GM18868 (cell line): ENCODE data around the gene MRPS9.

ENCODE experiments used
- ATAC-seq: cut with Tn5 transposase; IDR thresholded peaks from one replicate; pipeline ENCODE4 v1.9.1; 2021; ENCODE audit warnings: mild to moderate bottlenecking, moderate library complexity; ENCODE audit not compliant: unreplicated experiment

MRPS9 gene

DNA sequence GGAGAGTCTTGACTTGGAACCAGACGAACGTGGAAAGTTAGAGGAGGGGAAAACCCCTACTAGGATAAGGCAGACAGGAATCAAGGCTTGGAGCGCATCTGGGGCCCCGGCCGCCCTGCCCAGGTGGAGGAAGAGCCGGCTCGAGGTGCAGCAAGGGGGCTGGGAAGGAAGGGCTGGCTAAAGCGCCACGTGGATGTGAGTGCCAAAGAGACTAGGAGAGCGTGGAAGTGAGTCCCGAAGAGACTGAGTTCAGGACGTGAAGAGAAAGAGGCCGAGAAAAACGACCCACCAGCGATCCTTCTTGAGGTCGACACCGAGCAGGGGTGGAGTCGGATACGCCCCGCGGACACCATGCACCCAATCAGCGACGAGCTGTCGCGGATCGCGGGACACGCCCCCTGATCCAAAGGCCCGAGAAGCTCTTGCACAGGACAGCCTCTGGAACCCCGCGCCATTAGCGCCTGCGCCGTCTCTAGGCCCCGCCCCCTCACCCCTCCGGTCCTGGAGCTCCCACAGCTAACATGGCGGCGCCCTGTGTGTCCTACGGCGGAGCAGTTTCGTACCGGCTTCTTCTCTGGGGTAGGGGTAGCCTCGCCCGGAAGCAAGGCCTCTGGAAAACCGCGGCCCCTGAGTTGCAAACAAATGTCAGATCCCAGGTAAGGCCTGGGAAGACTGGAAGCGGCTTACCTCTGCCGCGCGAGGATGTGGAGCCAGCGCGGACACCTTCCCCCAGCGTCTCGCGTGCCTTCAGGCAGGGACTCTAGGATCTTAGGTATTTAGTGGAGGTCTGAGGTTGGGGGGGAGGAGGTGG, at the start of gene MRPS9:
Gene MRPS9 (plus strand): TSS at position 498 of the 811 bp plus-strand sequence. CDS start 24 bp downstream, at position 522.
- ATAC-seq, result peak; percentile 99

DNA sequence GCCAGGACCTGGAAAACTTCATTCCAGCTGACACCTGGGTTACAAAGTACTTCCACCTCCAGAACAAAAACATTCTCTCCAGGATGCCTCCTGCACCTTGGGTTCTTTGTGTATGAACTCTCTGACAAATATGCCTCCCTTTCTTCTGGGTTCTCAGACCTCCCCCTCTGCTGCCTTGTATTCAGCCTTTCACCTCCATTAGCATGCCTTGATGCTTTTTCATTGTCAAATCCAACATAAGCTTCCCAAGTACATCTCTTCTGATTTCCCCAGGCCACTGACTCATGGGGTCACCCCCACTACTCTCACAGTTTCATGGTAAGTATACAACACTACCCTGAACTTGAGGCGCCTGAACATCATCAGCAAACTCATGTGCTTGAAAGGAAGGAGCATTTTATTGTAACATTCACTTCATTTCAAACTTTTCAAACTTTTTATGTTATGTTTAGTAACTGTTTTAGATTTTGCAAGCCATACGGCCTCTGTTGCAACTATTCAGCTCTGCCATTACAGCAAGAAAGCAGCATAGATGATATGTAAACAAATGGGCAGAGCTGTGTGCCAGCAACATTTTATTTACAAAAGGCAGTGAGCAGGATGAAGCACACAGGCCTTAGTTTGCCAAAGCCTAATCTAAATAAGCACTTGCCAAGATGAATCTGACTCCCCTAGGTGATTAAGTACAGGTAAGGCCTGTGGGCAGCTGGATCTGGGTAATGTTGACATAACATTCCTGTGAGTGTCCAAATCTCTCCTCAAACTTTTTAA, 32.5 kb upstream of the MRPS9 start:
- no peak for ATAC-seq

DNA sequence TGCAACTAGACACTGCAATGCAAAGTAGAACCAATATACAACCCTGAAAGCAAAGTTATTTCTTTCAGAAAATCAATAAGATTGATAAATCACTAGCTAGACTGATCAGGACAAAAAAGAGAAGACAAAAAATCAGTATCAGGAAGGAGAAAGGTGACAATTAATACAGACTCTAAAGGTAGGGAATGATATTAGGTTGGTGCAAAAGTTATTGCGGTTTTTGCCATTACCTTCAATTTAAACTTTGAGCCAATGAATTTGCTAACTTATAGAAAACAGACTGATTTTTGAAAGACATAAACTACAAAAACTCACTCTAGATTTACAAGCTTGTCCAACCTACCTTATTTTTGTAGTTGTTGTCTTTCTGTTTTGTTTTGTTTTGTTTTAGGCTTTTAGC, 30.5 kb upstream of the MRPS9 start:
- no peak for ATAC-seq

DNA sequence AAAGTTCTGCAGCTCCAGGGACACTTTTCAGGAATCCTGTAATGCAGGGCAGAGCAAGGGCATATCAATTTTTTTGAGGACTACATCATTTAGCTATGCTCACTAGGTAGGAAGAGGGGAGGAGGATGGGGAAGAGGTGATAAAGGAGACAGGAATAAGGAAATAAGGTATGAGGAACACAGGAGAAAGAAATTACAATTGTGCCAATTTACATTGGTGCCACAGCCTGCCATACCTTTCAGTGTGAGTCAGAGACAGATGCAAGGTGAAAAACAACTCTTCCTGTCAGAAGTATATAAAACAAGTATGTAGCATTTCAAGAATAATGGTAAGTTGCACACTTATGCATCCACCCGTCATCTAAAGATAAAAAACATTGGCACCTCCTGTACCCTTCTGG, 5.4 kb upstream of the MRPS9 start:
- ATAC-seq, result no peak

DNA sequence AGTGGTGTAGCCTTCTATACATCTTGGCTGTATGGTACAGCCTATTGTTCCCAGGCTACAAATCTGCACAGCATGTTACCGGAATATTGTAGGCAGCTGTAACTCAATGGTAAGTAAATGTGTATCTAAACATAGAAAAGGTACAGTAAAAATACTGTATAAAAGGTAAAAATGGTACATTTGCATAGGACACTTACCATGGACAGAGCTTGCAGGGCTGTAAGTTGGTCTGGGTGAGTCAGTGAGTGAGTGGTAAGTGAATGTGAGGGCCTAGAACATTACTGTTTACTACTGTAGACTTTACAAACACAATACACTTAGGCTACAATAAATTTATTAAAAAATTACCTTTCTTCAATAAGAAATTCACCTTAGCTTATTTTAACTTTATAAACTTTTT, 3.7 kb upstream of the MRPS9 start:
- no peak for ATAC-seq

DNA sequence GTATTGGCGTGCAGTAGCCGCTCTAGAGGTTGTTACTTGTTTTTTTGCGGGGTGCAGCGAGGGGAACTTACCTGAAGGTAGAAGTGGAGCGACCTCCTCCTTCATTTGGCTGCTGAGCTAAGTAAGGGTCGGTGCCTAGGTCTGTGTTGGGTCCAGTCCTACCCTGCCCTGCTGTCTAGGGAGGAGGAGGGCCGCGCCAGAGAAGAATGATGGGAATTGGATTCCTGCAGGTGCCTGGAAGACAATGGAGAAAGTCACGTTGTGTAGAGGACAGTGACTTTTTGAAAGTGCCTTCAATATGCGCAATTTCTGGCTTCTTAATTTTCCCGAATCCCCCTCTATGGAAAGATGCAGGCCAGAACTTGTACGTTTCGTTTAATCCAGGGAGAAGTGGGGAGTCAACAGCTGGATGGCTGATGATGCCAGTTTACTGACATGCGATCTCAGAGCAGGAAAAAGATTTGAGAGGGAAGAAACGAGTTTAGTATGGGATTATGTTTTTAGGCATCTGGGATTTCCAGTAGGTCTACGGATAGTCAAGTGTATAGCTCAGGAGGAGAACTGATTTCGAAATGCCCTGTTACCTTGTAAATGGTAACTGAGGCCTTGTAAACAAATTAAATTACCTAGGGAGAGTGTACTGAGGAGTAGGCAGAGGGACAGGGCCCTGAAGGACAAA, 653 bp downstream of the MRPS9 start:
- no peak for ATAC-seq

DNA sequence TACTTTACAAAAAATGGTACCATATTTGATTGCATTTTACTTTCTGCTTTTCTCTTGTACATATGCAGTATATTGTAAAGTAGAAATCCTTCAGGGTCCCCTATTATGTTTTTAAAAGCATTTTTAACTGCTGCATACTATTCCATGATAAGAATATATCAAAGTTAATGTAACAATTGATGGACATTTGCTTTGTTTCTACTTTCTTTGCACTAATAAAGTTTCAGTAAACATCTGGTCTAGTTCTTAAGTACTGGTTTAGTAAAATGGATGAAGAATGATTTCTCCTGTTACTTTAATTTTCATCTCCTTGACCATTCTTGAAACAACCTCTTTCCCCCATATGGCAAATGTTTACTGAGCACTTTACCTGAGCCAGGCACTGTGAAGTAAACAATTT, 1.7 kb downstream of the MRPS9 start:
- ATAC-seq, result no peak

DNA sequence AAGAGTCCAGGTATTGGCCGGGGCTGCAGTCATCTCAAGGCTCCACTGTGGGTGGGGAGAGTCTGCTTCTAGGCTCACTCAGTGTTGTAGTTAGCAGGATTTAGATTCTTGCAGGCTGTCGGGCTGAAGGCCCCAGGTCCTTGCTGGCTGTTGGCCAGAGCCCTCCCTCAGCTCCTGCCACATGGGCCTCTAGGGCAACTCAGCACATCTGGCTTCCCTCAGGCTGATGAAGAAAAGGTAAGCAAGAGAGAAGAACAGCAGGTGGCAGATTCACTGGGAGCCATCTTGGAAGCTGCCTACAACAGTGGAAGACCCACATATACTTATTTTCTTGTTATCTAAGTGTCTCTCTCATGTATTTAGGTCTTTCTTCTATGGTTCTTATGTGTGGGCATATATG, 4.3 kb downstream of the MRPS9 start:
- ATAC-seq, result no peak

DNA sequence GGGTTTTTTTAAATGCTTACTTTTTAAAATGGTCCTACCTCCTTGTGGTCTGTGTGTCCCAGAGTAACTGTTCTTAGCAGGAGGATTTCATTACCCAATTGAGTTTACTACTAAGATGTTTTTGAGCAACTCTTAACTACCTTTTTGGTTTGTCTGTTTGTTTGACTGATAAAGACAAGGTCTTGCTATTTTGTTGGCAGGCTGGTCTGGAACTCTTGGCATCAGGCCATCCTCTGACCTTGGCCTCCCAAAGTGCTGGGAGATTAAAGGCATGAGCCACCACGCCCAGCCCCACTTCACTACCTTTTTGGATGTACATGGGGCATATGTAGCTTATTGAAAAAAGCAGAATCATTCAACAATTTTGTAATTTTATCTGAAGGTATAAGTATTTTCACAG, 14.9 kb downstream of the MRPS9 start:
- no peak for ATAC-seq

DNA sequence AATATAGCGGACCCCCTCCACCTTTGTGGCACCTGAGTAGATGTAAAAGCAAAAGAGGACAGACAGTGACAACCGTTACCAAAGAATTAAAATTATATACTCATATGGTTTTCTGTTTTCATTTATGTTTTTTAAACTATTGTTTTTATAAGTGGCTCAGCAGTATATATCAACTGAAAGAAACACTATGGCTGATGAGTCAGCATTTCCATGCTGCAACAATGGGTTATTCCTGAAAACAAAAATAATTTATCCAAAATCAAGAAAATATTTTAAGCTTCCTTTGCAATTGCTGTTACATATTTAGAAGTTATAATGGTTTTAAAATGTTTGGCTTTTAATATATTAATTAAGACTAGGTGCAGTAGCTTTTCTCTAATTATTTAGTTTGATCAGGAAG, 17.7 kb downstream of the MRPS9 start:
- ATAC-seq, result no peak

DNA sequence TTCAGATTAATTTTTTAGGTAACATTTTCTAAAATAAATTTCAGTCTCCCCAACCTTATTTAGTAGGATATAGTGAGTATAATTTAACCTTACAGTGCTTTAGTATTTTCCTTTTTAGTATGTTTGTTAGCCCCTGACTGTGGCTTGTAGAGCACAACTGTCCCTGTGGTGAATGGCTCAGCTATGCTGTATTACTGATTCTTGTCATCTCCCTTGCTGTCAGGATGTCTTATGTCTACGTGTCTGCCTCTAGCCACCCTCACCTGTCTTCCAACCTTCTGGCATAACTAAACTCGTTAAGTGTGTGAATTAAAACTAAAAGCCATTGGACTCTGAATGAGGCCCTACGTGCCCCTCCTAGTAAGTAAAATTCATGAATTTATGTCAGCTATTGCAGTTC, 18.4 kb downstream of the MRPS9 start:
- ATAC-seq, result peak; percentile 57

DNA sequence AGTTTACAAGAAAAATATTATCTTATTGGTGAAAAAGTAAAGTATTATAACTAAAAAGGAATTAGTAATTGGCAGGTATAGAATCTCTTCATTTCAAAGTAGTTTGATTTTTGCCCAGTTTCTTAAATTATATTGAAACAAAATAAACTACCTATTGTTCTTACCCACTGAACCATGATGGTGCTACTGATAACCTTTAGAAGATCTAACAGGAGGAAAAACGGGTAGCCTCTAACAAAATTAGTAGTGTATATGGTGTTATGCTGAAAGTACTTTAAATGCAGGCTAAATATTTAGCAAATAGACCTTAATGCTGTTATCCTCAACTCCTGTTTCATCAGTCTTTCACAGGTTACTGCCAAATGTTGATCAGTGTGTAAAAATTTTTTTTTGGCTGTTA, 19.1 kb downstream of the MRPS9 start:
- ATAC-seq, result peak; percentile 67

DNA sequence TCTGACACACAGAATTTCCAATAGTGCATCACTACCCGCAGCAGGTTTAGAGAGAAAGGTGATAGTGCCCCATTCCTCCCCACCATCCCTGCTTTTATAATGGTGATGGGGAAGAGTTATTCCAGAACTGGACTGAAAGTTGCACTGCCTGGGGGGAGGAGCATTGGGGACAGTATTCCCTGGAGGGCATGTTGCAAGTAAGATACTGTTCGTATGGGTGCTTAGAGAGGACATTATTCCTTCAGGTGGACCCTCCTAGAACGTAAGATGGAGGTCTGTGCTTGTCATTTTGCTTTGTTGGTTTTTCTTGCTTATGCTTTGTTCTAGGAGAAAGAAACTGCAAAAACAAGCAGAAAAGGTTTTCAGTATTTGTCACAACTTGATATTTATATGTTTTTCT, 23.7 kb downstream of the MRPS9 start:
- ATAC-seq, result no peak

DNA sequence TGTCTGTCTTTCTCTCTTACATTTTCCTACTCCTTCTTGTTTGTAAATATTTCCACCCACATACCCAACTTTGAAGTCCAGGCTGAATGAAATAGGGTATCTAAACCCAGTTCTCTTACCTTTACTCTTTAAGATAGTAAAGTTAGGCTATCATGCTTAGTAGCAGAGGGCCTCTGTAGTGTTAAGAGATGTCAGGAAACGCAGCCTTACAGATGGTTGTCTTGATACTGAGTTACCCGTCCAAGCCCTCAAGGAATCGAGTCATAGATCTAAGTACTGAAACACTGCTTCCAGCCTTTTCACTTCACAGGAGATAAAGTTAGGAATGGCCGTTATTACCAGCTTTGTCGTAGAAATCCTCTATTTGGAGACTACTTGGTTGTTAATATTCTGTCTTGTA, 24.3 kb downstream of the MRPS9 start:
- ATAC-seq, result no peak

DNA sequence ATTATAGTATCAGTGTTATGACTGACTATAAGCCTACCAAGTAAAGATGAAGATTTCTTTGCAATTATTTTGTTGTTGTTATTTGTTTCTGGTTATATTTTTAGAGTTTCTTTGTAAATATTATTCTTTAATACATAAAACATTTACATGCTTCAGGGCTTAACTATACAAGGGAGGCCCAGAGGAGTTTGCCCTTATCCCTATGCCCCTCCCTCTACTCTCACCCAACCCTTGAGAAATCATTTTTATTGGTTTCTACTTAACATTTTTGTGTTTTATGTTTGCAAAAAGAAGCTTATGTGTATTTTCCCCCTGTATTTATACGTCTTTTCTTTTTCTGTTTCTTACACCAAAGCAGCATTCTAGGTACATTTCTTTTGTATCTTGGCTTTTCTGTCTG, 30.5 kb downstream of the MRPS9 start:
- ATAC-seq, result no peak

DNA sequence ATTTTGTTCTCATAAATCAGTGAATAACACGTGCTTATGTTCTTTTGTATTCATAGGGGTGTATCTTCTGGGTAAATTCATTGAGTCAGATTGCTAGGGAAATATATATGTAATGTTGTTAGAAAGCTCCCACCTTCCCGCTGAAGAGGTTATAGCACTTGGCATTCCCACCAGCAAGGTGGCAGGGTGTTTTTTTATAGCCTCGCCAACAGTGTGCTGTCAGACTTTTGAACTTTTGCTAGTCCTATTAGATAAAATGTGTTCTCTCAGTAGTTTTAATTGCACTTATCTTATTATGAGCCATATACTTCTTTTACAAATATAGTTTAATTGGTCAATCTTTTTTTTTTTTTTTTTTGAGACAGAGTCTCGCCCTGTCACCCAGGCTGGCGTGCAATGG, 31.0 kb downstream of the MRPS9 start:
- ATAC-seq, result no peak

DNA sequence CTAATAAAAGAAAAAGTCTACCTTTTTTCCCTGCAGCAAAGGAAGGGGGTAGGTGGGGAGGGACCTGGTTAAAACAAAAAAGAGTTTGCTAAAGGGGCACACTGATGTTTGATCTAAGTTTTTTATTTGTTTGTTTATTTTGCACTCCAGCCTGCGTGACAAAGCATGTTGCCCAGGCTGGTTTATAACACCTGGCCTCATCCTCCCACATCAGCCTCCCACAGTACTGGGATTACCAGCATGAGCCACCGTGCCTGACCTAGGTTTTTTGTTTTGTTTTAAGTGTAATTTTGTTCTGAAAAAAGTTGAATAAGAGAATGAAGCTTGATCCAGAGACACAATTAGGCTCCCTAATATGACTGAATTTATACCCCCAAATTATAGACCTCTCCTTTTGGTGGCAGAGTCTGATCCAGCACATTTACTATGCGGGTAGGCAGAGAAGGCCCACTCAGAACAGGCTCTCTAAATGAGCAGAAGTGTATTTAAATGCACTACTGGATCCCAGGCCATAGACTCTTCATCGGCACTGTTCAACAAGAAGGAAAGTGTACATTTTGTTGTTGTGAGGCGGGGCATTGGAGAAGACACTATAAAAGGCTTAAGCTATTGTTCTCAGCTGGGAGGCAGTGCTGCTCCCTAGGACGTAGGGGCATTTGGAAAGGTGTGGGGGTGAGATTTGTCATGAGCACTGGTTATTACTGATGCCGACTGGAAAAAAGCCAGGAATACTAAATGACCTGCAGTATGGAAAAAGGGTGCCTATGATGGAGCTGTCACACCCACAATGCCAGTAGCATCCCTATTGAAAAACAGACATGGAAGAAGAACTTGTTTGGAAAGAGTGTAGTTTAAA, 32.4 kb downstream of the MRPS9 start:
- ATAC-seq, result no peak

DNA sequence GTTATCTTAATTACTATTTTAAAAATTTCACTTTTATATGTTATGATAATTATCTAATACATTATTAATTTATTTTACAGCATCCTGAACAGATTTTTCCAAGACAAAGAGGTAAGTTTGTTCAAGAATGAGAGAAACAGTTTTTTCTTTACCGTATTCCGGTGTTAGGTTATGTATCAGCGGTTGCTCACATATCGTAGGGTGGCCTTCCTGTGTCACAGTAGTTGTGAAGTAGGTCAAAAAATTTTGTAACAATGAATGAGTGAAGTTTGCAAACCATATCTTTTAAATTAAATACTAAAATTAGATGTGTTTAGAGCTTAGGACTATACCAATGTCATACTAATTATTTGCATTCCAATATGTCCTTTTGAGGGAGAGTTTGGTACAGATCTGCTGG, 33.5 kb downstream of the MRPS9 start:
- ATAC-seq, result no peak

DNA sequence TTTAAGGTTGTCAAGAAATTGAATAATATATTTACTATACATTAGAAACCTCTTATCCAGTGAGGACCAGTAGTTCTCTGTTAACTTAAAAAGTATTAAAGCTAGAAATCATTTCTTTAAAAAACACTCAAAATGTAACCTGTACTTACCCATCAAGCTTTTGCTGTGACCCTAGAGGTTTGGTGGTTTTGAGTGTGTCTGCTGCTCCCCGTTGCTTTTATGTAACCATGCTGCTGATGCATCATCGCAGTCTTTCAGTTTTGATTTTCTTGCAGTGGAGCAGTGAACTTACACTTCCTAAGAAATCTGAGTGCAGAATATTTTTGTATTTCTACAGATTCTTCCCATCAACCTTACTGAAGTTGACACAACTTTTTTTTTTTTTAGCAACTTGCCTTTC, 34.2 kb downstream of the MRPS9 start:
- ATAC-seq, result peak; percentile 98

DNA sequence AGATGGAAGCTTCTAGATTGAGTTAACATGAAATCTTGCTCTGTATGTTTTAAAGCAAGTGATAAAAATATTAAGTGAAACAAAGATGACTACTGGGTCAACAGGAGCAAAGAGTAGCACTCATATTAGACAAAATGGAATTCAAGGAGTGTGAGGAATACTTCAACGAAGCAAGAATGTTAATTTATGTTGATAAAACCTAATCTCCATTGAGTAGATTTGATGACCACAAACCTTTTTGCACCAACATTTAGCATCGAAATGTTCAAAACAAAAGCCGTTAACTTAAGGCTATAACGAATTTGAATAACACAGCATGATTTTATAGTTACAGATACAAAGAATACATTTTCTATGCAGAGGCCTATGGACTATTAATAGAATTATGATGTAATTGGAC, 35.7 kb downstream of the MRPS9 start:
- no peak for ATAC-seq

DNA sequence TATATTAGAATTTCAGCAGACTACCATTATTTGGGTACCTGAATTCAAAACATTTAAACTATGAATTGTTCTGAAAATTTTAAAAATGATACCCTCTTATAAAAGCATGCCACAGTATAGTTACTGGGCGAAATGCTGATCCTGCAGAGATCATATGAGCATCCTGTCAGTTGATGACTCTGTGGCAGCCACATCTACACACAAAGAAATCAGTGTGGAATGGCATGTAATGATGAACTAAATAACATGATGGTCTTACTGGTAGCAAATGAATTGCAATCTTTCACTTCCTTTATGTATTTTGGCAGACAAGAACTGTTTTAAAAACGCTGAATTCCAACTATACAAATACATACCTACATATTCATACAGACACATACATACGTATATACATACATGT, 38.3 kb downstream of the MRPS9 start:
- ATAC-seq, result no peak
